NCI-H2081 (cell line): Measurements from ENCODE around the gene HCN1.
A peak's percentile ranks its signal among the peaks of the same experiment; 100 is the strongest.

Source experiments
- DNase-seq, 2 experiments: peaks; one replicate each; lab custom pipeline; 2025; lab: John Stamatoyannopoulos, UW

HCN1 gene

GRCh38 chr5:45696206-45696836 is at the start of gene HCN1:
HCN1 (minus strand) TSS chr5:45696380.
- peak; percentile 85 to 89 for DNase-seq

GRCh38 chr5:45741110-45741509 is 44.9 kb upstream of the HCN1 start:
- no peak for DNase-seq

- DNase-seq, result no peak
These were observed 41.0 kb upstream of the HCN1 start for GRCh38 chr5:45737153-45737552.

DNA sequence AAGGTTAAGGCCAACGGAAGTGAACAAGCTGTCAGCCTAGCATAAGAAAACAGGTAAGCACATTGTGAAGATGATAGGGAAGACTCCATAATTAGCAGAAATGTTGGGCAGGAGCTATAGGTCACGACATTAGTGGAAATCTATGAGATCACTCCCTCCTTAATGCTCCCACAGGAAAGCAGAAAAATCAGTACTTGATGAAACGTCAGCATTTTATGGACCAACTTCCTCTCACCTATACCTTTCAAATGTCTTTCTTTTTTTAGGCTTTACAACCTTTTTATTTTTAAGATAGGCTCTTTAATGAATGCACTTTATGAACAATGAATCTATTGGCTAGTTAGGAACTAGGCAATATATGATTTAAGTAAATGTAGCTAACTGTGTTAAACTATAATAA is 29.4 kb upstream of the HCN1 start:
- no peak for DNase-seq

- DNase-seq, result no peak
These were observed 1.0 kb upstream of the HCN1 start for GRCh38 chr5:45697201-45697600.

GRCh38 chr5:45695804-45696156 is 400 bp downstream of the HCN1 start:
- DNase-seq, result no peak

GRCh38 chr5:45694971-45695803 is 993 bp downstream of the HCN1 start:
- peak in 1 of 2 experiments; percentile 24 for DNase-seq

DNA sequence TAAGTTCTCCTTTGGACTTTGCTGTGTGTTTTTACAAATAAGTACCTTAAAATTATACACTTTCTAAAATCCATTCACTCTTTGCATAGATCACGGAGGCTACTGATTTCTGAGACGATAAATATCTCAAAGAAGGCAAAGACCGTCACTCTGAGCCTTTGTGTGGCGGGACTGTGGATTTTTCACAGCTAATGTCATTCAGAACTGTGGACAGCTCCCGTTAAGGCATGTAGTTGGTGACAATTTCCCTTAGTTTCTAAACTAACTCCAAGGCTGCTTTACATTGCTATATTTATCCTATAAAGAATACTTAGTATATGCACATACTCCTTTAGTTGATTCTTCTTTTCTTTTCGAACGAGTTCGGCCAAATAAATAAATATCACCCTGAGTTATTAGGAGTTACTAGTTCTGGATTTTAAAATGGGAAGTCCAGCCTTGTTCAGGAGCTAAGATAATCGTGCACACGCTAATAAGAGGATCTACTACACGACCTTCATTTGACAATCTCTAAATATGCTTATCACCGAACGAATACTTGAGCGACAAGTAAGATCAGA is 1.8 kb downstream of the HCN1 start:
- DNase-seq, result no peak

- no peak for DNase-seq
These were observed 3.7 kb downstream of the HCN1 start for GRCh38 chr5:45692481-45692880.

DNA sequence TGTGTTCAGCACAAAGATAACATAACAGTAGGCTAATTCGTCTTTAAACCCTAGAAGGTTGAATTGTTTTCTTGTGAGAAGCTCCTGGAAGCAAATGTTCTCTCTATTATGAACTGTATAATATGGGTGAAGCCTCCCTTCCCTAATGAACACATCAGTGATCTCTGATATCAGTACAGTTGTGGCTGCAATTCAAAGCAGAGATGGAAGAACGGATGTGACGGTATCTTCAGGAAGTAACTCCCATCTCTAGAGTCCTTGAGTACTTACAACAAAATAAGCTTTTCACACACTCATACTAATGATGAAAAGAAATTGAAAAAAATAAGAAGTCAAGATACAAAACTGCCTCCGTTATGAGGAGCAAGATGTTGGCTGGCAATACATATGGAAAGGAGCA is 4.5 kb downstream of the HCN1 start:
- DNase-seq, result no peak

DNA sequence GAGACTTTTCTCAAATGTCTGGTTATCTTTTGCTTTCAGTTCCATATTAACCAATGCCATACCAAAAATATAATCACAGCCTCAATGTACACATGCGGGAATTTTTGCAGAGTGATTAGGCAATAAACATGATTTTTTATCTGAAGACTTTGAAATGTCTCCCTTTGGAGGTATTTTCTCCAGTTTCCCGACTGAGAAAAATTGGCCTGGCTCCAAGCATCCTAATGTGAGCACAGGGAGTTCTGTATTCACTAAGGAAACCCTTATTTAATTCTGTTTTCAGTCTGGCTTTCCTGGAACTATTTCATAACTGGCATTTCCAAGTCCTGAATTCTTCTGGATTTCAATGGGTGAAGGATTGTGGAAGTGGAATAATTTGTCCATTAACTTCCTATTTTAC is 8.5 kb downstream of the HCN1 start:
- no peak for DNase-seq

- no peak for DNase-seq
These were observed 9.6 kb downstream of the HCN1 start for GRCh38 chr5:45686620-45687019.

- DNase-seq, result no peak
These were observed 12.1 kb downstream of the HCN1 start for GRCh38 chr5:45684118-45684517.

- DNase-seq, result no peak
These were observed 15.2 kb downstream of the HCN1 start for GRCh38 chr5:45680950-45681349.

GRCh38 chr5:45677524-45677923 is 18.7 kb downstream of the HCN1 start:
- no peak for DNase-seq

GRCh38 chr5:45672271-45672670 is 23.9 kb downstream of the HCN1 start:
- DNase-seq, result no peak

DNA sequence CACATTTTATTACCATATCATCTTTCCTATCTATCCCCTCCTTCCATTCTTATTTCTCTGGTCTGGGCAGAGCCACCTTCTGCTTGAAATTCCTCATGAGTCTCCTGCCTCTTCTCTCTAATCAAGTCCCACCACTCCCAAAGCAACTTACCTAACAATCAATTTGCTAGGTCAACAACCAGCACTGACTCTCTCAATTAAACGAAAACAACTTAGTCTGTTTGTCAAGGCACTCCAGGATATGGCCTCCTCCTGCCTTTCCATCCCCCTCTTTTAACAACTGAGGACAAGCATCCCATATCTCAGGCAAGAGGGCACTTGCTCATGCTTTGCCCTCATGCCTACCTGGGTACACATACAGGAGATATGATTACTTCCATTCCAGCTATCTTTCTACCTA is 47.4 kb downstream of the HCN1 start:
- DNase-seq, result no peak

DNA sequence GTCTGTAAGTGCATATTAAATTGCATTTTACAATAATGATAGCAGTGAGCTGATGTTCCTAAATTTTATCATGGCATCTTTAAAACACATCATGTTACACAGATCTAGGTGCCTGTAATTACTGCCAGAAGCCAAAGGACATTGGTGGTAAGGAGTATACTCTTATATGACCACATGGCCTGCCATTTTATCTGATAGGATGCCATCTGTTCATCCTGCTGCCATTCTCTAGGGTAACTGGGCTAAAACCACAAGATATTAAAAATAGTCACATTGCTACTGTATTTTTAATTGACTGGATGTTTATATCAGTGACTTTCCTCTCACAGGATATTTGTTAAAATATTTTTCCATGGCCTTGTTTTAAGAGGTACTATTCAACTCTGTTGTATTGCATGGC is 53.1 kb downstream of the HCN1 start:
- DNase-seq, result no peak

DNA sequence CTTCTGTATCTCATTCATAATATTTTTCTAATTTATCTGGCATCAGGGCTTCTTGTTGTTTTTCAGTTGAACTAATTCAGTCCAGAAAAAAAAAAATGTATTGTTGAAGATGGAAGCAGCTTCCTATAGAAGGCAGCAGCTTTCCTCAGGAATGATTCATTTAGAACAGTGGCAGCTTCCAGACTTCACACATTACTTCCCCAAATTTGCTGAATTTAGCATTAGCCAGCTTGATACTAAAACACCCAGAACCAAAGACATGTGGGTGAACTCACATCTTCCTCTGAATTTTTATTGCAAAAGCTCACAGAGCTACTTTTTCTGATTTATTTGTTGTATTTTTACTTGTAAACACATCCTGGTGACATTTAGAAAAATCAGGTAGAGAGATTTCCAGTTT is 53.8 kb downstream of the HCN1 start:
- DNase-seq, result no peak

GRCh38 chr5:45639040-45639439 is 57.1 kb downstream of the HCN1 start:
- peak in 1 of 2 experiments; percentile 7 for DNase-seq

DNA sequence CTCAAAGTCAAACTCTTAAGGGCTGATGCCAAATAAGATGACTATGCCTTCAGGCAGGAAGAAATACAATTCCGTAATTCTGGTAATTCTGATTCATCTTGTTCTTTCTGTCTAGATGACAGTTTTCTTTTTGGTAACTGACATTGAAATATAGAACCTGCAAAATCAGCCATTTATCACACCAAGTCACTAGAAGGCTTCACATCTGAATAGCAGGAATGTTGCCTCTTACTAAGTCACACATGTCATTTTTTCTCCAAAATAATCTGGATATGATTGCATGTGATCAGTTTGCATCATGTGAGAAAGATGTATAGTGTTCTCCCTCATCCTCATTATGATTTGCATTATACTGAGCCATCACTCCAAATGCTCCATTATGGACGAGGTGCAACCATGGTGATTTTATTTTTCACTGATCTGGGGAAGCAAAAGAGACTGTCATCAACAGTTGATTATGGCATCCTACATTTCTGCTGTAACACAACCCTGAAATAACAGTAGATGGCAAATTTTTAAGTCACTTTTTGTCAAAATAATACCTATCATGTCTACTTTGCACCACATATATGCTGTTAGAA is 69.0 kb downstream of the HCN1 start:
- no peak for DNase-seq

- DNase-seq, result no peak
These were observed 72.3 kb downstream of the HCN1 start for GRCh38 chr5:45623832-45624231.

DNA sequence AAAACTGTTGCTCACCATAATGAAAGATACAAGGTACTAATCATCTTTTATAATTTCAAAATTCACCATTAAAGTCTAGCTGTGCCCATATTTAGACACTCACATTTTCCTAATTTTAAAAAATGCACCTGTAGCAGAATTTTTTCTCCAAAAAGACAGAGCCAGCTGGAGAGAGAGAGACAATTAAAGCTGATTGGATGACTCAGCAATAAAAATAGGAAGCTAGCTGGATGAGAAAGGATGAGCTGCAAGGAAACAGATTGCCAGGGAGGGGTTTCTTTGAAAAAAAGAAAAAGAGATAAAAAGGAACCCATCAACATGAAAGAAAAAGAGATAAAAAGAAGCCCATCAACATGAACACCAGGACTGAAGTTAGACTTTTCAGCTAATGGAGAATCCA is 73.8 kb downstream of the HCN1 start:
- no peak for DNase-seq
